Mammary epithelial cell (primary cell): ENCODE results near the gene EME1.

Experiments used
- EZH2 ChIP-seq: IDR thresholded peaks from 2 replicates; pipeline ENCODE4 v1.6.1; 2012; ENCODE audit warnings: low read length, inconsistent platforms, borderline replicate concordance
- TF ChIP-seq, protein P1 (sequence below), 2 donors: IDR thresholded peaks in 1 of 2; conservative IDR thresholded peaks in 1 of 2; 2 replicates each; pipeline ENCODE4 v1.5.1; 2011 to 2012; ENCODE audit warnings: inconsistent platforms in 2 of 2, low read length in 2 of 2, mild to moderate bottlenecking in 2 of 2, control low read depth in 1 of 2, low read depth in 1 of 2; ENCODE audit not compliant: insufficient read depth in 1 of 2; ENCODE audit errors: extremely low read depth in 1 of 2

DNA sequence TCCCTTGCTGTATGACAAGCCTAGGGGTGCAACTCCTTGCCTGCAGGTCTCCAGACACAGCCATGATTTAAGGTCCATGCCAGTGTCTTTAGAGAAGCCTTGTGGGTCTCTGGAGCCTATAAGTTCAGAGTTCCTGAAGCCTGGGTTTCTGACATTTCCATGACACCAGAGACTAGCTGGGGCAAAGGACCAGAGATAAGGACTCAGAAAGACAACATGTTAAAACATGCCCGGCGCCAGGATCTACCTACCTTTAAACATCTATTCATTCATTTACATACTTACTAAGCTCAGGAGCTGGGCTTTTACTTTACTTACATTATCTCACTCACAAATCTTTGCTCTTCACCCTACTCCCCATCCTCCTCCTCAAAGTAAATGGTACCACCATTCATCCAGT is 1.5 kb upstream of the EME1 start:
- TF ChIP-seq, protein P1, sequence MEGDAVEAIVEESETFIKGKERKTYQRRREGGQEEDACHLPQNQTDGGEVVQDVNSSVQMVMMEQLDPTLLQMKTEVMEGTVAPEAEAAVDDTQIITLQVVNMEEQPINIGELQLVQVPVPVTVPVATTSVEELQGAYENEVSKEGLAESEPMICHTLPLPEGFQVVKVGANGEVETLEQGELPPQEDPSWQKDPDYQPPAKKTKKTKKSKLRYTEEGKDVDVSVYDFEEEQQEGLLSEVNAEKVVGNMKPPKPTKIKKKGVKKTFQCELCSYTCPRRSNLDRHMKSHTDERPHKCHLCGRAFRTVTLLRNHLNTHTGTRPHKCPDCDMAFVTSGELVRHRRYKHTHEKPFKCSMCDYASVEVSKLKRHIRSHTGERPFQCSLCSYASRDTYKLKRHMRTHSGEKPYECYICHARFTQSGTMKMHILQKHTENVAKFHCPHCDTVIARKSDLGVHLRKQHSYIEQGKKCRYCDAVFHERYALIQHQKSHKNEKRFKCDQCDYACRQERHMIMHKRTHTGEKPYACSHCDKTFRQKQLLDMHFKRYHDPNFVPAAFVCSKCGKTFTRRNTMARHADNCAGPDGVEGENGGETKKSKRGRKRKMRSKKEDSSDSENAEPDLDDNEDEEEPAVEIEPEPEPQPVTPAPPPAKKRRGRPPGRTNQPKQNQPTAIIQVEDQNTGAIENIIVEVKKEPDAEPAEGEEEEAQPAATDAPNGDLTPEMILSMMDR (conservative IDR thresholded peaks at IDR 0.05 in 1 of 2, IDR thresholded peaks at IDR 0.05 in 1 of 2; ENCODE audit: extremely low read depth in 1 of 2, insufficient read depth in 1 of 2, low read depth in 1 of 2, low read length in 2 of 2): no peak
- no peak for TF ChIP-seq EZH2
